ENCODE results near the gene CCDC148.
"Not testable (repeated sequence)": the region's sequence is repeated elsewhere in the genome, so short reads cannot be mapped to it uniquely, and the experiment has no call there.

Gene CCDC148

GRCh38 chr2:158232476-158232875 lies 224.1 kb downstream of the CCDC148 start:
- H3K27me3 ChIP-seq (ENCODE audit: insufficient read depth, poor library complexity, severe bottlenecking) = peaks cover 2% of the 10 kb centered on the region
- no peak for DNase-seq (ENCODE audit: low read depth in 1 of 2, low spot score in 1 of 2)
- no peak overlapping the region for H3K4me3 ChIP-seq (replicated peaks; ENCODE audit: insufficient read depth, low read length)
- no peak overlapping the region for H3K27ac ChIP-seq (replicated peaks)
- TF ChIP-seq POLR2AphosphoS5 (IDR thresholded peaks at IDR 0.05; ENCODE audit: low read depth) (no peak), CTCF (IDR thresholded peaks at IDR 0.05; ENCODE audit: insufficient read depth, low read length) (no peak)

DNA sequence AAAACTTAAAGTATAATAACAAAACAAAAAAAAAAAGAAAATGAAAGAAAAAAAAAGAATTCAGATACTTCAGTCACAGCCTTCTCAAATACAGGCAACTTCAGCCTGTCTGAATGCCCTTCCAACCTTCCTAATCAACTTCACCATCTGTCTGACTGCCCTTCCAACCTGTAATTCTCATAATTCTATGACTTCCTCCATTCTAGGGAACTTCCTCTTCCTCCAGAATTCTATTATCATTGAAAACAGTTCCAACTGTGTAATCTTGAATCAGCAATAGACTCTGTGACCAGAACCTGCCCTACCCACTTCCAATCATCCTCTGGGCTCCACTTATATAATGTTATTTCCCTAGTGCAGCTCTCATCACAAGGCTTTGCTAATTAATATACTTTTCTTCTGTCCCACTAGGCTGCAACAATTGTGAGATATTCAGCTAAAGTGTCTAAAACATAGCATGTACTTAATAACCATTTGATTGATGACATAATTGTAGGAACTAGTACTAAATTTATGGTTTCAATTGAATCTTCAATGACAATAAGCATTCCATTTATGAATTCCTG lies 227.5 kb downstream of the CCDC148 start:
- no peak for TF ChIP-seq GABPA (IDR thresholded peaks at IDR 0.05; ENCODE audit: low read depth)
- TF ChIP-seq SPI1 (IDR thresholded peaks at IDR 0.05; ENCODE audit: borderline replicate concordance, low read depth) = peak; percentile 38; the same call in 1 of the 2 replicates
- Histone ChIP-seq H3K27me3 (ENCODE audit: insufficient read depth, poor library complexity, severe bottlenecking) (peaks cover 2% of the 10 kb centered on the region), H3K4me3 (replicated peaks; ENCODE audit: insufficient read depth, low read length) (no peak overlapping the region), H3K27ac (replicated peaks) (no peak overlapping the region)
- no peak for DNase-seq (ENCODE audit: low read depth in 1 of 2, low spot score in 1 of 2)

DNA sequence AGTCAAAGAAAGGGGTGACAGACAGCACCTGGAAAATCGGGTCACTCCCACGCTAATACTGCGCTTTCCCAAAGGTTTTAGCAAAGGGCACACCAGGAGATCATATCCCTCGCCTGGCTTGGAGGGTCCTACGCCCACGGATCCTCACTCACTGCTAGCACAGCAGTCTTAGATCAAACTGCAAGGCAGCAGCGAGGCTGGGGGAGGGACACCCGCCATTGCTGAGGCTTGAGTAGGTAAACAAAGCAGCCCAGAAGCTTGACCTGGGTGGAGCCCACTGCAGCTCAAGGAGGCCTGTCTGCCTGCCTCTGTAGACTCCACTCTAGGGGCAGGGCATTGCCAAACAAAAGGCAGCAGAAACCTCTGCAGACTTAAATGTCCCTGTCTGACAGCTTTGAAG lies 233.5 kb downstream of the CCDC148 start:
- H3K27me3 ChIP-seq (ENCODE audit: insufficient read depth, poor library complexity, severe bottlenecking); DNase-seq (ENCODE audit: low read depth in 1 of 2, low spot score in 1 of 2); H3K4me3 ChIP-seq (replicated peaks; ENCODE audit: insufficient read depth, low read length); H3K27ac ChIP-seq (replicated peaks): not testable (repeated sequence)

DNA sequence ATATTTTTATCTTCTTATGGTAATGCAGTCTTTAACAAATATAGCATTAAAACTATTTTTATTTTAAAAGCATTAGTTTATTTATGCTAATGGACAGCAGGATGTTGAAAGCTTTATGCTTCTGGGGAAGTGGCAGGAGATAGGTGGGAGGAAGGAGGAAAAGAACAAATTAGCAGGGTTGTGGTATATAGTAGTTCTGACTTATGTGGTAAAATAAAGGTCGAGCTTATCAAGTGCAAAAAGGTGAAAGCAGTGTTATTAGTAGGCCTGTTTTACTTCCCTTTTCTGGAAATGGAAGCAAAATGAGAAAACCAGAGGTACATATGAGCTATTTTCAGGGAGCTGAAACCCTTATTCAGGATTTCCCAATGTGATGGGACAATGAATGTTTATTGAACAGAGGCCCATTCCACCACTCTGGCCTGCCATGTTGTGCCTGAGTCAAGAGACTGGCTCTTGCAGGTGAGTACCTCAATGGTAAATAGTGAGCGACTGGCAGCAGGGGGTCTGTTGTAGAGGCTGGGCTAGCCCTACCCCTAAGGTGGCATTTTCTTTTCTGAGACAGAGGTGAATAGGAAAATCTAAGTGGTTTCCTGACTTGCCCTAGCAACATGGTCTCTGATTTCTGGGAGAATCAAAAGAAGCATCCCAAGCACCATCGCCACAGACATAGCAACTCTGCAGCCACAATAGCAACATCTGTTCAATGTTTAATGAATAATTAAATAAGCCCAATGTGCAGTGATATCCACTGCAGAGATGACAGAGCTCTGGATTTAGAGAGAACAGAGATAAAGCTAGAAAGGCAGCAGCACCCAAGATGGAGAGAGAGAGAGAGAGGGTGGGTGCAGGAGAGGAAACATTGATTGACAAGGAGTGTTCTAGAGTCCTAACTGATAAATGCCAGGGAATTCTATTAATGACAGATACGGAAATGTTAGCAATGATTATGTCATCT lies 235.2 kb downstream of the CCDC148 start:
- TF ChIP-seq SPI1 (IDR thresholded peaks at IDR 0.05; ENCODE audit: borderline replicate concordance, low read depth) (no peak), CTCF (IDR thresholded peaks at IDR 0.05; ENCODE audit: insufficient read depth, low read length) (no peak), GABPA (IDR thresholded peaks at IDR 0.05; ENCODE audit: low read depth) (no peak), POLR2AphosphoS5 (IDR thresholded peaks at IDR 0.05; ENCODE audit: low read depth) (no peak)
- TF ChIP-seq, protein P1, sequence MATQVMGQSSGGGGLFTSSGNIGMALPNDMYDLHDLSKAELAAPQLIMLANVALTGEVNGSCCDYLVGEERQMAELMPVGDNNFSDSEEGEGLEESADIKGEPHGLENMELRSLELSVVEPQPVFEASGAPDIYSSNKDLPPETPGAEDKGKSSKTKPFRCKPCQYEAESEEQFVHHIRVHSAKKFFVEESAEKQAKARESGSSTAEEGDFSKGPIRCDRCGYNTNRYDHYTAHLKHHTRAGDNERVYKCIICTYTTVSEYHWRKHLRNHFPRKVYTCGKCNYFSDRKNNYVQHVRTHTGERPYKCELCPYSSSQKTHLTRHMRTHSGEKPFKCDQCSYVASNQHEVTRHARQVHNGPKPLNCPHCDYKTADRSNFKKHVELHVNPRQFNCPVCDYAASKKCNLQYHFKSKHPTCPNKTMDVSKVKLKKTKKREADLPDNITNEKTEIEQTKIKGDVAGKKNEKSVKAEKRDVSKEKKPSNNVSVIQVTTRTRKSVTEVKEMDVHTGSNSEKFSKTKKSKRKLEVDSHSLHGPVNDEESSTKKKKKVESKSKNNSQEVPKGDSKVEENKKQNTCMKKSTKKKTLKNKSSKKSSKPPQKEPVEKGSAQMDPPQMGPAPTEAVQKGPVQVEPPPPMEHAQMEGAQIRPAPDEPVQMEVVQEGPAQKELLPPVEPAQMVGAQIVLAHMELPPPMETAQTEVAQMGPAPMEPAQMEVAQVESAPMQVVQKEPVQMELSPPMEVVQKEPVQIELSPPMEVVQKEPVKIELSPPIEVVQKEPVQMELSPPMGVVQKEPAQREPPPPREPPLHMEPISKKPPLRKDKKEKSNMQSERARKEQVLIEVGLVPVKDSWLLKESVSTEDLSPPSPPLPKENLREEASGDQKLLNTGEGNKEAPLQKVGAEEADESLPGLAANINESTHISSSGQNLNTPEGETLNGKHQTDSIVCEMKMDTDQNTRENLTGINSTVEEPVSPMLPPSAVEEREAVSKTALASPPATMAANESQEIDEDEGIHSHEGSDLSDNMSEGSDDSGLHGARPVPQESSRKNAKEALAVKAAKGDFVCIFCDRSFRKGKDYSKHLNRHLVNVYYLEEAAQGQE (IDR thresholded peaks at IDR 0.05; ENCODE audit: insufficient replicate concordance, low read depth) = no peak
- H3K27me3 ChIP-seq (ENCODE audit: insufficient read depth, poor library complexity, severe bottlenecking) = no peaks in the 10 kb centered on the region
- H3K27ac ChIP-seq (replicated peaks) = no peak overlapping the region
- no peak overlapping the region for H3K4me3 ChIP-seq (replicated peaks; ENCODE audit: insufficient read depth, low read length)
- DNase-seq (ENCODE audit: low read depth in 1 of 2, low spot score in 1 of 2) = no peak

DNA sequence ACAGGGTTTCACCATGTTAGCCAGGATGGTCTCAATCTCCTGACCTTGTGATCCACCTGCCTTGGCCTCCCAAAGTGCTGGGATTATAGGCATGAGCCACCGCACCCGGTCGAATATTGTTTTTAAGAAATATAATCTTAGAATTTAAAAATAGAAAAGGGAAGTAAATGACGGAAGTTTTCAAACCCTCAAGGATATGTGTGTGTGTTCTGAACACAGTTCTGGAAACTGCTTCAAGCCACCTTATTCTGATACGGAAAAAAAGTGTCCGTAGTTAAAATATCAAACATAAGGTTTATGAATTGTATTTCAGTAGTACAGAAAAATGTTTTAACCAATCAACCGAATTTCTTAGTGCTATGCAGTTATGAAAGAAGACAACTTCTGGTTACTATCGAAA lies 239.0 kb downstream of the CCDC148 start:
- TF ChIP-seq, protein P1 (IDR thresholded peaks at IDR 0.05; ENCODE audit: insufficient replicate concordance, low read depth) = no peak
- no peak for TF ChIP-seq GABPA (IDR thresholded peaks at IDR 0.05; ENCODE audit: low read depth)
- TF ChIP-seq CTCF (IDR thresholded peaks at IDR 0.05; ENCODE audit: insufficient read depth, low read length) = no peak
- TF ChIP-seq POLR2AphosphoS5 (IDR thresholded peaks at IDR 0.05; ENCODE audit: low read depth) = no peak
- no peak for TF ChIP-seq SPI1 (IDR thresholded peaks at IDR 0.05; ENCODE audit: borderline replicate concordance, low read depth)
- DNase-seq (ENCODE audit: low read depth in 1 of 2, low spot score in 1 of 2) = peak in 1 of 2 experiments; percentile 6
- no peaks in the 10 kb centered on the region for H3K27me3 ChIP-seq (ENCODE audit: insufficient read depth, poor library complexity, severe bottlenecking)

More for the DNA sequence above, 239.0 kb downstream of the CCDC148 start:
- H3K27ac ChIP-seq (replicated peaks) = no peak overlapping the region
- H3K4me3 ChIP-seq (replicated peaks; ENCODE audit: insufficient read depth, low read length) = no peak overlapping the region

All from HL-60 (cell line).